HepG2 (cell line): ENCODE measurements around the gene ARHGAP15. TPM values are rescaled to one million over a fixed set of nuclear protein-coding genes. Genes with fewer than 3 reads are reported as not detected.

Source experiments
- ATAC-seq: fragments of 200-7000 bp; cut with Tn5 transposase; 3 replicates; pipeline ENCODE4 v1.9.1; 2020; ENCODE audit warnings: mild to moderate bottlenecking, moderate library complexity
- BruUV-seq: library from RNA; stranded (reverse); fragments of 400-500 nt; replicated peaks from 2 replicates; lab custom pipeline; 2021; lab: Mats Ljungman, UMichigan
- CTCF ChIA-PET: fragments of 300-600 bp; formaldehyde crosslinking; extraction: SDS; loops from one replicate; lab custom pipeline; 2021; ENCODE audit warnings: low total read pairs, inconsistent platforms, low intra/inter-chr PET ratio; lab: Yijun Ruan, JAX
- POLR2A ChIA-PET: fragments of 350-600 bp; sonication (Branson Sonifier 250); formaldehyde crosslinking; loops from one replicate; lab custom pipeline; 2020; ENCODE audit warnings: antibody characterized with exemption, inconsistent platforms; lab: Yijun Ruan, JAX
- DNase-seq: peaks from one replicate; pipeline ENCODE4 v3.0.0-alpha.2; 2015; ENCODE audit warnings: low spot score
- FAIRE-seq: peaks from 3 replicates; lab custom pipeline; 2011; peaks lifted over from hg19 to GRCh38; lab: Jason Lieb, UNC
- H2AFZ ChIP-seq: one replicate; pipeline ENCODE4 v1.6.1; 2011; ENCODE audit warnings: low read length, inconsistent platforms
- H3K27ac ChIP-seq: fragments of 300-600 bp; 3 replicates; pipeline ENCODE4 v1.8.0; 2011; ENCODE audit warnings: mixed run types, mild to moderate bottlenecking, mixed read lengths, low read length, inconsistent platforms; ENCODE audit not compliant: insufficient read depth; ENCODE audit errors: extremely low read length
- H3K27me3 ChIP-seq, 2 experiments: fragments of 200-600 bp in 1 of 2; 2 replicates in 1 of 2; 3 replicates in 1 of 2; pipeline versions ENCODE4 v1.6.0 to v1.8.0; 2011; ENCODE audit warnings: low read length in 2 of 2, mild to moderate bottlenecking in 2 of 2, moderate library complexity in 2 of 2, inconsistent platforms in 1 of 2; ENCODE audit not compliant: insufficient read depth in 2 of 2, control insufficient read depth in 1 of 2
- H3K36me3 ChIP-seq, 2 experiments: fragments of 200-600 bp in 1 of 2; replicated peaks in 1 of 2; 2 replicates in 1 of 2; 3 replicates in 1 of 2; pipeline versions ENCODE4 v1.5.1 to v1.8.0; 2011; ENCODE audit warnings: low read length in 2 of 2, inconsistent platforms in 1 of 2; ENCODE audit not compliant: insufficient read depth in 2 of 2, control insufficient read depth in 1 of 2
- H3K4me1 ChIP-seq: 2 replicates; pipeline ENCODE4 v1.5.1; 2012; ENCODE audit warnings: low read length, inconsistent platforms; ENCODE audit not compliant: insufficient read depth
- H3K4me2 ChIP-seq: 2 replicates; pipeline ENCODE4 v1.6.0; 2011; ENCODE audit warnings: low read depth, low read length, inconsistent platforms
- H3K4me3 ChIP-seq, 3 experiments: fragments of 200-600 bp in 1 of 3; sonication (generic), shearing (Covaris generic) in 1 of 3; replicated peaks in 1 of 3; 2 replicates each; pipeline ENCODE4 v1.5.1; 2011 to 2016; ENCODE audit warnings: low read length in 3 of 3, inconsistent platforms in 2 of 3, low read depth in 2 of 3, mild to moderate bottlenecking in 2 of 3, control low read depth in 1 of 3, mixed read lengths in 1 of 3; ENCODE audit not compliant: insufficient read depth in 1 of 3
- H3K79me2 ChIP-seq: one replicate; pipeline ENCODE4 v1.6.1; 2011; ENCODE audit warnings: low read length, inconsistent platforms; ENCODE audit not compliant: insufficient read depth
- H3K9ac ChIP-seq: 2 replicates; pipeline ENCODE4 v1.6.0; 2011; ENCODE audit warnings: mild to moderate bottlenecking, low read depth, low read length, inconsistent platforms; ENCODE audit not compliant: insufficient read depth
- H3K9me3 ChIP-seq: 2 replicates; pipeline ENCODE4 v1.5.1; 2012; ENCODE audit warnings: mild to moderate bottlenecking, low read length
- H4K20me1 ChIP-seq: 2 replicates; pipeline ENCODE4 v1.6.0; 2011; ENCODE audit warnings: inconsistent platforms, mild to moderate bottlenecking, low read length, moderate library complexity; ENCODE audit not compliant: insufficient read depth
- SAFB2 ChIP-seq: sonication (generic); formaldehyde crosslinking; IDR thresholded peaks from 2 replicates; pipeline ENCODE4 v1.5.1; 2020; ENCODE audit warnings: missing genetic modification reagents, low read depth, mild to moderate bottlenecking, borderline replicate concordance
- SOX6 ChIP-seq, 2 experiments: fragments of 450-650 bp in 1 of 2; sonication (generic) in 1 of 2; formaldehyde crosslinking in 1 of 2; IDR thresholded peaks; 2 replicates each; pipeline versions ENCODE4 v1.4.0 to v1.6.1; 2017 to 2020; ENCODE audit warnings: antibody characterized with exemption in 1 of 2, mild to moderate bottlenecking in 1 of 2, missing genetic modification reagents in 1 of 2
- TAF1 ChIP-seq: sonication (generic); formaldehyde crosslinking; IDR thresholded peaks from 2 replicates; pipeline ENCODE4 v1.4.0; 2020; ENCODE audit warnings: missing genetic modification reagents
- XRCC5 ChIP-seq: fragments of 200-400 bp; formaldehyde crosslinking; optimal IDR thresholded peaks from 2 replicates; pipeline ENCODE3; 2017; ENCODE audit warnings: mild to moderate bottlenecking, low read length
- ZBTB21 ChIP-seq: sonication (generic); formaldehyde crosslinking; IDR thresholded peaks from 2 replicates; pipeline ENCODE4 v1.4.0; 2020; ENCODE audit warnings: missing genetic modification reagents
- ZNF24 ChIP-seq: fragments of 450-650 bp; IDR thresholded peaks from 2 replicates; pipeline ENCODE4 v1.6.1; 2017; ENCODE audit warnings: antibody characterized with exemption, mild to moderate bottlenecking
- ZNF749 ChIP-seq: sonication (generic); formaldehyde crosslinking; IDR thresholded peaks from 2 replicates; pipeline ENCODE4 v1.8.0; 2022; ENCODE audit warnings: mild to moderate bottlenecking, missing genetic modification reagents, moderate library complexity, borderline replicate concordance
- WGBS: methylation state at CpG from one replicate; pipeline ENCODE4 v1.1.6; 2017; ENCODE audit warnings: low lambda C conversion rate; 5-methylcytosine and 5-hydroxymethylcytosine counted together
- in situ Hi-C: cut with HindIII; loops from 2 replicates; pipeline ENCODE4 v1.10.0; 2017; ENCODE audit warnings: low pct_unique_long_range_greater_than_20kb; ENCODE audit not compliant: extremely low pct_ligation_motif_present
- intact Hi-C: fragments of 100-400 bp; cut with micrococcal nuclease; formaldehyde crosslinking; loops from one replicate; pipeline ENCODE4 v1.10.0; 2022; ENCODE audit not compliant: unreplicated experiment
- polyA plus RNA-seq, 8 experiments: library from polyadenylated mRNA; depleted of rRNA in 3 of 8; stranded (reverse) in 7 of 8; unstranded in 1 of 8; fragments of >200 nt; fragmentation: Illumina TruSeq in 4 of 8; extraction: Trizol in 4 of 8; gene quantifications; 2 replicates each; pipeline versions ENCODE4 v1.2.1 to v1.2.3, GENCODE V29; 2011 to 2016; ENCODE audit warnings: low read depth in 4 of 8, missing spikeins in 1 of 8, mixed read lengths in 1 of 8; ENCODE audit not compliant: insufficient read depth in 1 of 8
- total RNA-seq, 5 experiments: library from RNA; depleted of rRNA; stranded (reverse); fragments of >200 nt; fragmentation: Illumina TruSeq; extraction: Trizol; gene quantifications; 2 replicates each; pipeline ENCODE4 v1.2.3, GENCODE V29; 2016; ENCODE audit warnings: low read depth in 1 of 5
- TF ChIP-seq, protein P1 (sequence below): IDR thresholded peaks from 2 replicates; pipeline ENCODE4 v1.6.1; 2018; ENCODE audit warnings: missing genetic modification reagents, mild to moderate bottlenecking, missing compliant biosample characterization
- TF ChIP-seq, protein P2 (sequence below): sonication (generic); formaldehyde crosslinking; IDR thresholded peaks from 2 replicates; pipeline ENCODE4 v1.4.0; 2020; ENCODE audit warnings: missing genetic modification reagents

Gene ARHGAP15
- total and polyA plus RNA-seq, 2 of the 13 experiments (the other 11 are each of a cell fraction or from before 2014, with no cell fraction given): 0.04 TPM; not detected in 1

- Histone ChIP-seq H3K9ac (no peak overlapping the region), H3K36me3 (no peaks in the 10 kb centered on the region), H3K27me3 (no peaks in the 10 kb centered on the region), H3K4me3 (no peak overlapping the region), H3K27ac (no peak overlapping the region), H3K9me3 (no peaks in the 10 kb centered on the region), H4K20me1 (no peaks in the 10 kb centered on the region), H3K4me2 (no peak overlapping the region), H3K4me1 (no peaks in the 10 kb centered on the region), H2AFZ (no peak overlapping the region), H3K79me2 (no peaks in the 10 kb centered on the region)
- no peak for DNase-seq
- TF ChIP-seq SAFB2 (CRISPR knock-in tag): no peak
- ChIA-PET CTCF (no interaction called here), POLR2A (no interaction called here)
- intact Hi-C loops (no loop called here), in situ Hi-C loops (no loop called here)
- BruUV-seq: no TSS peak
- no peak for FAIRE-seq
- no peak for ATAC-seq
- WGBS: under 1% methylated on average over 2 of the region's 2 CpGs
Measured at GRCh38 chr2:143371616-143372015, 242.4 kb downstream of the ARHGAP15 start.

- no peak for FAIRE-seq
- ATAC-seq: no peak
- no peaks in the 10 kb centered on the region for H3K79me2 ChIP-seq
- no peaks in the 10 kb centered on the region for H3K36me3 ChIP-seq
- POLR2A ChIA-PET: no interaction called here
- no peak overlapping the region for H3K27ac ChIP-seq
- H3K27me3 ChIP-seq: no peaks in the 10 kb centered on the region
- CTCF ChIA-PET: no interaction called here
- no peaks in the 10 kb centered on the region for H3K4me1 ChIP-seq
- 11% methylated on average over 3 of the region's 3 CpGs for WGBS
- H3K4me3 ChIP-seq: no peak overlapping the region
- intact Hi-C loops (no loop called here), in situ Hi-C loops (no loop called here)
- H4K20me1 ChIP-seq: no peaks in the 10 kb centered on the region
- H3K4me2 ChIP-seq: no peak overlapping the region
- DNase-seq: no peak
- BruUV-seq: no TSS peak
- H3K9me3 ChIP-seq: no peaks in the 10 kb centered on the region
- no peak overlapping the region for H3K9ac ChIP-seq
- TF ChIP-seq ZBTB21 (CRISPR knock-in tag) (no peak), ZNF749 (CRISPR knock-in tag) (no peak), XRCC5 (no peak), ZNF24 (no peak), SOX6 (IDR thresholded peaks at IDR 0.05) (no peak), SOX6 (CRISPR knock-in tag; IDR thresholded peaks at IDR 0.05) (no peak), TAF1 (CRISPR knock-in tag) (no peak)
- TF ChIP-seq, protein P1, sequence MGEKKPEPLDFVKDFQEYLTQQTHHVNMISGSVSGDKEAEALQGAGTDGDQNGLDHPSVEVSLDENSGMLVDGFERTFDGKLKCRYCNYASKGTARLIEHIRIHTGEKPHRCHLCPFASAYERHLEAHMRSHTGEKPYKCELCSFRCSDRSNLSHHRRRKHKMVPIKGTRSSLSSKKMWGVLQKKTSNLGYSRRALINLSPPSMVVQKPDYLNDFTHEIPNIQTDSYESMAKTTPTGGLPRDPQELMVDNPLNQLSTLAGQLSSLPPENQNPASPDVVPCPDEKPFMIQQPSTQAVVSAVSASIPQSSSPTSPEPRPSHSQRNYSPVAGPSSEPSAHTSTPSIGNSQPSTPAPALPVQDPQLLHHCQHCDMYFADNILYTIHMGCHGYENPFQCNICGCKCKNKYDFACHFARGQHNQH (CRISPR knock-in tag): no peak
- TF ChIP-seq, protein P2, sequence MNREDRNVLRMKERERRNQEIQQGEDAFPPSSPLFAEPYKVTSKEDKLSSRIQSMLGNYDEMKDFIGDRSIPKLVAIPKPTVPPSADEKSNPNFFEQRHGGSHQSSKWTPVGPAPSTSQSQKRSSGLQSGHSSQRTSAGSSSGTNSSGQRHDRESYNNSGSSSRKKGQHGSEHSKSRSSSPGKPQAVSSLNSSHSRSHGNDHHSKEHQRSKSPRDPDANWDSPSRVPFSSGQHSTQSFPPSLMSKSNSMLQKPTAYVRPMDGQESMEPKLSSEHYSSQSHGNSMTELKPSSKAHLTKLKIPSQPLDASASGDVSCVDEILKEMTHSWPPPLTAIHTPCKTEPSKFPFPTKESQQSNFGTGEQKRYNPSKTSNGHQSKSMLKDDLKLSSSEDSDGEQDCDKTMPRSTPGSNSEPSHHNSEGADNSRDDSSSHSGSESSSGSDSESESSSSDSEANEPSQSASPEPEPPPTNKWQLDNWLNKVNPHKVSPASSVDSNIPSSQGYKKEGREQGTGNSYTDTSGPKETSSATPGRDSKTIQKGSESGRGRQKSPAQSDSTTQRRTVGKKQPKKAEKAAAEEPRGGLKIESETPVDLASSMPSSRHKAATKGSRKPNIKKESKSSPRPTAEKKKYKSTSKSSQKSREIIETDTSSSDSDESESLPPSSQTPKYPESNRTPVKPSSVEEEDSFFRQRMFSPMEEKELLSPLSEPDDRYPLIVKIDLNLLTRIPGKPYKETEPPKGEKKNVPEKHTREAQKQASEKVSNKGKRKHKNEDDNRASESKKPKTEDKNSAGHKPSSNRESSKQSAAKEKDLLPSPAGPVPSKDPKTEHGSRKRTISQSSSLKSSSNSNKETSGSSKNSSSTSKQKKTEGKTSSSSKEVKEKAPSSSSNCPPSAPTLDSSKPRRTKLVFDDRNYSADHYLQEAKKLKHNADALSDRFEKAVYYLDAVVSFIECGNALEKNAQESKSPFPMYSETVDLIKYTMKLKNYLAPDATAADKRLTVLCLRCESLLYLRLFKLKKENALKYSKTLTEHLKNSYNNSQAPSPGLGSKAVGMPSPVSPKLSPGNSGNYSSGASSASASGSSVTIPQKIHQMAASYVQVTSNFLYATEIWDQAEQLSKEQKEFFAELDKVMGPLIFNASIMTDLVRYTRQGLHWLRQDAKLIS (CRISPR knock-in tag): no peak
- H2AFZ ChIP-seq: no peak overlapping the region
Measured at GRCh38 chr2:143375384-143375880, 246.2 kb downstream of the ARHGAP15 start.
